CD14-positive monocyte (primary cell): ENCODE data around the gene ARFIP2. TPM values are rescaled to one million over a fixed set of nuclear protein-coding genes. Genes with fewer than 3 reads are reported as not detected.

Experiments
- DNase-seq, 3 donors: peaks; one replicate each; pipeline ENCODE4 v3.0.0-alpha.2; 2011 to 2022
- H2AFZ ChIP-seq: 2 replicates; pipeline ENCODE4 v1.6.0; 2012; ENCODE audit warnings: mild to moderate bottlenecking, low read depth, low read length, inconsistent platforms; ENCODE audit not compliant: insufficient read depth, poor library complexity, severe bottlenecking
- H3K27ac ChIP-seq, 2 donors: 1 replicate in 1 of 2; 2 replicates in 1 of 2; pipeline ENCODE4 v1.5.1; 2012 to 2013; ENCODE audit warnings: low read length in 2 of 2, control low read depth in 1 of 2, inconsistent platforms in 1 of 2, low read depth in 1 of 2, mild to moderate bottlenecking in 1 of 2
- H3K27me3 ChIP-seq, 2 donors: one replicate each; pipeline versions ENCODE4 v1.6.0 to v1.6.1; 2011 to 2013; ENCODE audit warnings: low read length in 2 of 2; ENCODE audit not compliant: control insufficient read depth in 2 of 2, insufficient read depth in 2 of 2
- H3K36me3 ChIP-seq, 2 donors: replicated peaks in 1 of 2; 1 replicate in 1 of 2; 2 replicates in 1 of 2; pipeline versions ENCODE4 v1.5.1 to v1.6.1; 2012 to 2013; ENCODE audit warnings: low read length in 2 of 2, control low read depth in 1 of 2, inconsistent platforms in 1 of 2, mild to moderate bottlenecking in 1 of 2; ENCODE audit not compliant: insufficient read depth in 2 of 2, control insufficient read depth in 1 of 2
- H3K4me1 ChIP-seq, 2 donors: 1 replicate in 1 of 2; 2 replicates in 1 of 2; pipeline versions ENCODE4 v1.5.1 to v1.6.1; 2012 to 2013; ENCODE audit warnings: low read length in 2 of 2, control low read depth in 1 of 2, inconsistent platforms in 1 of 2, mild to moderate bottlenecking in 1 of 2, moderate library complexity in 1 of 2; ENCODE audit not compliant: insufficient read depth in 2 of 2, control insufficient read depth in 1 of 2
- H3K4me2 ChIP-seq: replicated peaks from 2 replicates; pipeline ENCODE3; 2012; ENCODE audit warnings: low read length, moderate library complexity, mild to moderate bottlenecking; ENCODE audit not compliant: poor library complexity, severe bottlenecking; ENCODE audit errors: extremely low read depth
- H3K4me3 ChIP-seq, 3 experiments: fragments of 200-600 bp in 1 of 3; sonication (generic) in 1 of 3; replicated peaks in 1 of 3; 1 replicate in 2 of 3; 2 replicates in 1 of 3; pipeline ENCODE4 v1.5.1; 2011 to 2013; ENCODE audit warnings: low read length in 3 of 3, mild to moderate bottlenecking in 3 of 3, control low read depth in 2 of 3, low read depth in 2 of 3, inconsistent platforms in 1 of 3, moderate library complexity in 1 of 3
- H3K79me2 ChIP-seq: 2 replicates; pipeline ENCODE4 v1.6.0; 2012; ENCODE audit warnings: mild to moderate bottlenecking, control low read depth, inconsistent platforms, low read length, moderate library complexity; ENCODE audit not compliant: insufficient read depth
- H3K9ac ChIP-seq: 2 replicates; pipeline ENCODE4 v1.6.0; 2017; ENCODE audit warnings: low read length, mild to moderate bottlenecking; ENCODE audit not compliant: insufficient read depth, poor library complexity, severe bottlenecking
- H3K9me3 ChIP-seq, 2 donors: replicated peaks in 1 of 2; 1 replicate in 1 of 2; 2 replicates in 1 of 2; pipeline versions ENCODE4 v1.5.1 to v1.6.1; 2012 to 2013; ENCODE audit warnings: low read length in 2 of 2, control low read depth in 1 of 2; ENCODE audit not compliant: control insufficient read depth in 1 of 2, insufficient read depth in 1 of 2
- H4K20me1 ChIP-seq: 2 replicates; pipeline ENCODE4 v1.6.0; 2012; ENCODE audit warnings: mild to moderate bottlenecking, low read length, control low read depth, moderate library complexity; ENCODE audit not compliant: insufficient read depth
- H3K27ac Mint-ChIP-seq, 7 donors: one replicate each; pipeline ENCODE4 v1.8.0; 2020; ENCODE audit warnings: mild to moderate bottlenecking in 7 of 7, mixed read lengths in 7 of 7, moderate library complexity in 6 of 7, inconsistent platforms in 2 of 7
- H3K27me3 Mint-ChIP-seq, 3 donors: one replicate each; pipeline ENCODE4 v1.8.0; 2021 to 2022; ENCODE audit warnings: low read depth in 3 of 3, mild to moderate bottlenecking in 3 of 3, mixed read lengths in 3 of 3, moderate library complexity in 3 of 3, inconsistent platforms in 1 of 3
- H3K36me3 Mint-ChIP-seq, 2 donors: one replicate each; pipeline ENCODE4 v1.8.0; 2020; ENCODE audit warnings: mixed read lengths in 2 of 2, inconsistent platforms in 1 of 2, mild to moderate bottlenecking in 1 of 2
- H3K4me1 Mint-ChIP-seq: one replicate; pipeline ENCODE4 v1.8.0; 2020; ENCODE audit warnings: mild to moderate bottlenecking, mixed read lengths
- H3K4me3 Mint-ChIP-seq, 2 donors: one replicate each; pipeline ENCODE4 v1.8.0; 2020; ENCODE audit warnings: mild to moderate bottlenecking in 2 of 2, mixed read lengths in 2 of 2, moderate library complexity in 1 of 2
- H3K9me3 Mint-ChIP-seq, 7 donors: one replicate each; pipeline ENCODE4 v1.8.0; 2020 to 2022; ENCODE audit warnings: mixed read lengths in 7 of 7, mild to moderate bottlenecking in 6 of 7, moderate library complexity in 6 of 7, inconsistent platforms in 2 of 7
- WGBS: methylation state at CpG from one replicate; pipeline ENCODE4 v1.1.5; 2013; ENCODE audit warnings: missing lambda C conversion rate; ENCODE audit not compliant: insufficient coverage; 5-methylcytosine and 5-hydroxymethylcytosine counted together
- intact Hi-C, 2 donors: fragments of 100-400 bp; cut with micrococcal nuclease; formaldehyde crosslinking; loops; one replicate each; pipeline versions ENCODE4 v1.15.0 to v1.15.1; 2023
- polyA minus RNA-seq: library from RNA; depleted of rRNA, polyadenylated mRNA; stranded (reverse); fragments of >200 nt; gene quantifications from 2 replicates; pipeline ENCODE4 v1.2.3, GENCODE V29; 2012
- polyA plus RNA-seq, 3 donors: library from polyadenylated mRNA; depleted of rRNA in 1 of 3; unstranded in 2 of 3; stranded (reverse) in 1 of 3; fragments of 300-500 nt in 2 of 3; fragments of >200 nt in 1 of 3; fragmentation: Illumina TruSeq in 2 of 3; gene quantifications; 1 replicate in 2 of 3; 2 replicates in 1 of 3; pipeline ENCODE4 v1.2.3, GENCODE V29; 2012 to 2021
- total RNA-seq, 12 experiments: library from RNA in 1 of 12; stranded (reverse) in 1 of 12; fragments of 120-200 nt in 1 of 12; gene quantifications; one replicate each; pipeline ENCODE4 v1.2.4 and lab custom pipeline; 2013 to 2026; ENCODE audit warnings: mixed read lengths in 6 of 12, inconsistent platforms in 1 of 12
- TF ChIP-seq, protein P1 (sequence below): fragments of 200-600 bp; IDR thresholded peaks from one replicate; pipeline ENCODE4 v1.8.0; 2022; ENCODE audit warnings: antibody characterized with exemption, mild to moderate bottlenecking

Gene ARFIP2, protein sequence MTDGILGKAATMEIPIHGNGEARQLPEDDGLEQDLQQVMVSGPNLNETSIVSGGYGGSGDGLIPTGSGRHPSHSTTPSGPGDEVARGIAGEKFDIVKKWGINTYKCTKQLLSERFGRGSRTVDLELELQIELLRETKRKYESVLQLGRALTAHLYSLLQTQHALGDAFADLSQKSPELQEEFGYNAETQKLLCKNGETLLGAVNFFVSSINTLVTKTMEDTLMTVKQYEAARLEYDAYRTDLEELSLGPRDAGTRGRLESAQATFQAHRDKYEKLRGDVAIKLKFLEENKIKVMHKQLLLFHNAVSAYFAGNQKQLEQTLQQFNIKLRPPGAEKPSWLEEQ
- 26.3 TPM for total RNA-seq (2013)
- polyA plus RNA-seq (10 to 100 TPM; 21.6 to 43.8 (median 27.2) TPM), polyA minus RNA-seq (10.4 and 15.2 TPM in 2 replicates), total RNA-seq (lab: John Stamatoyannopoulos, UW) (4.9 to 26.4 (median 14.5) reads per million in 11 experiments)

DNA sequence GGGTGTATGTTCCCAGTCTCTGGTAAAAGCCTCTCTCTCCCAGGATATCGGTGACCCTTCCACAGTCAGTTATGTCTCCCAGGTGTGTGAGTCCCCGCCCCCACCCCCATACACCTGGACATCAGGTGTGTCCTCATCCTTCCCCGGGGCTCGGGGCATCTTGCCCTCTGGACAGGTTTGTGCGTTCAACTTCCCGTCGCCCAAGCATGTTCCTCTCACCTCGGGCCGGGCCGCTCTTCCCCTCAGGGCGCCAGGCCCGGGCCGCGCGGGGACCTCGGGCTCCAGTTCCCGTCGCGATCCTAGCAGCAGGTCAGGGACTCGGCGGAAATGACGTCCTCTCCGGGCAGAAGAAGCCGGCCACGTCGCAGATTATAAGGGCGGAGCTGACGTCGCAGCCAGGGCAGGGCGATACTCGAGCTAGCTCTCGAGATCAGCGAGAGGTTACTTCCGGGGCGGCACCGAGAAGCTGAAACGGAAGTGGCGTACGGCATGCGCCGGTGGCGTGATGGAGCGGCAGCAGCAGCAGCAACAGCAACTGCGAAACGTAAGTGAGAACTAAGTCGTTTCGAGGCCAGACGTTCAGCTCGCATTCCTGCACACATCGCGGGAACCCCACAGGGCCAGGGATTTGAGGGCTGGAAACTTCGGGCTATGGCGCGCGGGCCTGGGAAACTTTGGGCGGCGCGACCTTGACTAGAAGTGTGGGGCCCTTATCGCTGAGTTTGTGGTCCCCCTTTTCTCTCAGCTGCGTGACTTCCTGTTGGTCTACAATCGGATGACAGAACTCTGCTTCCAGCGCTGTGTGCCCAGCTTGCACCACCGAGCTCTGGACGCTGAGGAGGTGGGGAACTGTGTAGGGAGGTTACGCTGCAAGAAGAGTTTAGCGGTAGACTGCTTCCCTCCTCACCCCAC, at the start of gene ARFIP2, which contains the start of gene TIMM10B:
Gene ARFIP2, minus strand, starts transcription at position 320 of the 912 bp plus-strand sequence. CDS start 910 bp downstream, outside the sequence.
Gene TIMM10B, plus strand, starts transcription at position 490 of the 912 bp plus-strand sequence. Its CDS starts 16 bp downstream, at position 506.
- peaks cover 31% of the 10 kb centered on the region for H3K4me1 Mint-ChIP-seq
- H3K27ac ChIP-seq: peak within 1 kb of the TSS; percentile 97 to 98
- H3K9me3 ChIP-seq: no peaks in the 10 kb centered on the region
- TF ChIP-seq, protein P1, sequence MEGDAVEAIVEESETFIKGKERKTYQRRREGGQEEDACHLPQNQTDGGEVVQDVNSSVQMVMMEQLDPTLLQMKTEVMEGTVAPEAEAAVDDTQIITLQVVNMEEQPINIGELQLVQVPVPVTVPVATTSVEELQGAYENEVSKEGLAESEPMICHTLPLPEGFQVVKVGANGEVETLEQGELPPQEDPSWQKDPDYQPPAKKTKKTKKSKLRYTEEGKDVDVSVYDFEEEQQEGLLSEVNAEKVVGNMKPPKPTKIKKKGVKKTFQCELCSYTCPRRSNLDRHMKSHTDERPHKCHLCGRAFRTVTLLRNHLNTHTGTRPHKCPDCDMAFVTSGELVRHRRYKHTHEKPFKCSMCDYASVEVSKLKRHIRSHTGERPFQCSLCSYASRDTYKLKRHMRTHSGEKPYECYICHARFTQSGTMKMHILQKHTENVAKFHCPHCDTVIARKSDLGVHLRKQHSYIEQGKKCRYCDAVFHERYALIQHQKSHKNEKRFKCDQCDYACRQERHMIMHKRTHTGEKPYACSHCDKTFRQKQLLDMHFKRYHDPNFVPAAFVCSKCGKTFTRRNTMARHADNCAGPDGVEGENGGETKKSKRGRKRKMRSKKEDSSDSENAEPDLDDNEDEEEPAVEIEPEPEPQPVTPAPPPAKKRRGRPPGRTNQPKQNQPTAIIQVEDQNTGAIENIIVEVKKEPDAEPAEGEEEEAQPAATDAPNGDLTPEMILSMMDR: no peak
- H3K4me1 ChIP-seq: peaks cover 22 to 25% of the 10 kb centered on the region in 2 donors
- H3K27me3 Mint-ChIP-seq: peaks cover 0 to 2% (median 0%) of the 10 kb centered on the region in 3 donors
- H2AFZ ChIP-seq: peak within 1 kb of the TSS; percentile 76
- peak; percentile 99 to 100 (median 99) for DNase-seq
- H3K36me3 Mint-ChIP-seq: peaks cover 37 to 40% of the 10 kb centered on the region in 2 donors
- peaks cover 52 to 66% of the 10 kb centered on the region in 2 donors for H3K36me3 ChIP-seq
- intact Hi-C loops: loop anchor here (2.0 to 10.0 kb wide), 6 partner anchors 90 to 244 kb away; partner anchors contain the start of genes CNGA4 (in 1 of the 2), ILK (in 1 of the 2), MRPL17 (in 1 of the 2) and RRP8 (in 1 of the 2)
- H3K4me2 ChIP-seq: peak within 1 kb of the TSS; percentile 75
- peak within 1 kb of the TSS; percentile 56 to 78 (median 64) for H3K4me3 ChIP-seq
- under 1% methylated on average over 59 of the region's 66 CpGs for WGBS
- H3K9me3 Mint-ChIP-seq: peaks cover 0 to 2% (median 0%) of the 10 kb centered on the region in 7 donors
- H3K9ac ChIP-seq: peak within 1 kb of the TSS; percentile 69
- H4K20me1 ChIP-seq: no peaks in the 10 kb centered on the region
- peak within 1 kb of the TSS; percentile 82 to 91 for H3K4me3 Mint-ChIP-seq
- H3K79me2 ChIP-seq: peaks cover 32% of the 10 kb centered on the region
- H3K27ac Mint-ChIP-seq: peak within 1 kb of the TSS; percentile 96 to 99 (median 98)
- no peaks in the 10 kb centered on the region for H3K27me3 ChIP-seq
